HepG2 (cell line): ENCODE results near the gene UBQLN1. TPM values are rescaled to one million over a fixed set of nuclear protein-coding genes. Genes with fewer than 3 reads are reported as not detected.
A peak's percentile ranks its signal among the peaks of the same experiment; 100 is the strongest.

Experiments
- ARID3A ChIP-seq: IDR thresholded peaks from 2 replicates; pipeline ENCODE4 v1.6.1; 2012; ENCODE audit warnings: low read depth, low read length, improper control_type of control experiment
- ARID4A ChIP-seq: sonication (generic); formaldehyde crosslinking; IDR thresholded peaks from 2 replicates; pipeline ENCODE4 v1.5.0; 2020; ENCODE audit warnings: mild to moderate bottlenecking, missing genetic modification reagents, borderline replicate concordance
- ASH2L ChIP-seq: fragments of 300-600, 200-600 bp; sonication (generic); IDR thresholded peaks from 2 replicates; pipeline ENCODE4 v1.7.0; 2017; ENCODE audit warnings: low read depth, mild to moderate bottlenecking, moderate library complexity, mixed read lengths, low read length; ENCODE audit not compliant: insufficient read length
- CHD2 ChIP-seq: IDR thresholded peaks from 2 replicates; pipeline ENCODE4 v1.6.1; 2011; ENCODE audit warnings: low read depth, low read length, improper control_type of control experiment
- CTCF ChIP-seq: sonication (generic); formaldehyde crosslinking; IDR thresholded peaks from 2 replicates; pipeline ENCODE4 v1.5.0; 2020; ENCODE audit warnings: mild to moderate bottlenecking, missing genetic modification reagents, moderate library complexity
- DPF2 ChIP-seq: sonication (generic); formaldehyde crosslinking; IDR thresholded peaks from 2 replicates; pipeline ENCODE4 v1.4.0; 2020; ENCODE audit warnings: mild to moderate bottlenecking, low read depth, missing genetic modification reagents, borderline replicate concordance
- FOXJ3 ChIP-seq: sonication (generic); formaldehyde crosslinking; IDR thresholded peaks from 2 replicates; pipeline ENCODE4 v1.4.0; 2020; ENCODE audit warnings: missing genetic modification reagents, mild to moderate bottlenecking, borderline replicate concordance
- IRF2 ChIP-seq: IDR thresholded peaks from 2 replicates; pipeline ENCODE4 v1.6.1; 2018; ENCODE audit warnings: missing genetic modification reagents, missing compliant biosample characterization
- JUN ChIP-seq: sonication (generic); formaldehyde crosslinking; IDR thresholded peaks from 2 replicates; pipeline ENCODE4 v1.4.0; 2020; ENCODE audit warnings: mild to moderate bottlenecking, missing genetic modification reagents
- KMT2A ChIP-seq: sonication (generic); formaldehyde crosslinking; IDR thresholded peaks from 2 replicates; pipeline ENCODE4 v1.4.0; 2020; ENCODE audit warnings: missing genetic modification reagents
- LCORL ChIP-seq, 2 experiments: fragments of 450-650 bp in 1 of 2; sonication (generic) in 1 of 2; formaldehyde crosslinking in 1 of 2; IDR thresholded peaks; 2 replicates each; pipeline versions ENCODE4 v1.5.0 to v1.6.1; 2017 to 2020; ENCODE audit warnings: antibody characterized with exemption in 1 of 2, missing genetic modification reagents in 1 of 2
- NCOA2 ChIP-seq: sonication (generic); formaldehyde crosslinking; IDR thresholded peaks from 2 replicates; pipeline ENCODE4 v1.8.0; 2022; ENCODE audit warnings: inconsistent platforms
- NR2F2 ChIP-seq: IDR thresholded peaks from 2 replicates; pipeline ENCODE4 v1.6.1; 2012; ENCODE audit warnings: low read depth, inconsistent platforms, borderline replicate concordance
- TEAD3 ChIP-seq: optimal IDR thresholded peaks from 2 replicates; pipeline ENCODE3; 2016; ENCODE audit warnings: borderline replicate concordance
- ZBTB20 ChIP-seq: sonication (generic); formaldehyde crosslinking; IDR thresholded peaks from 2 replicates; pipeline ENCODE4 v1.8.1; 2023; ENCODE audit warnings: missing genetic modification reagents, low read depth, mild to moderate bottlenecking, borderline replicate concordance
- ZNF160 ChIP-seq: sonication (generic); formaldehyde crosslinking; IDR thresholded peaks from 2 replicates; pipeline ENCODE4 v1.8.0; 2022; ENCODE audit warnings: mild to moderate bottlenecking, inconsistent platforms, missing genetic modification reagents
- ZNF234 ChIP-seq: sonication (generic); formaldehyde crosslinking; conservative IDR thresholded peaks from 2 replicates; pipeline ENCODE4 v1.5.1; 2020; ENCODE audit warnings: mild to moderate bottlenecking, missing genetic modification reagents
- polyA plus RNA-seq, 8 experiments: library from polyadenylated mRNA; depleted of rRNA in 3 of 8; stranded (reverse) in 7 of 8; unstranded in 1 of 8; fragments of >200 nt; fragmentation: Illumina TruSeq in 4 of 8; extraction: Trizol in 4 of 8; gene quantifications; 2 replicates each; pipeline versions ENCODE4 v1.2.1 to v1.2.3, GENCODE V29; 2011 to 2016; ENCODE audit warnings: low read depth in 4 of 8, missing spikeins in 1 of 8, mixed read lengths in 1 of 8; ENCODE audit not compliant: insufficient read depth in 1 of 8
- total RNA-seq, 5 experiments: library from RNA; depleted of rRNA; stranded (reverse); fragments of >200 nt; fragmentation: Illumina TruSeq; extraction: Trizol; gene quantifications; 2 replicates each; pipeline ENCODE4 v1.2.3, GENCODE V29; 2016; ENCODE audit warnings: low read depth in 1 of 5

Gene UBQLN1
- total and polyA plus RNA-seq, 2 of the 13 experiments (the other 11 are each of a cell fraction or from before 2014, with no cell fraction given): 78.1 to 83.8 TPM

- TF ChIP-seq ZNF160 (CRISPR knock-in tag) (0 out of 2 replicates have a peak, but pooled peaks have one; percentile 59), CHD2 (0 out of 2 replicates have a peak, but pooled peaks have one; percentile 17), ZBTB20 (peak; percentile 33; the same call in 1 of the 2 replicates), ASH2L (peak; percentile 90), TEAD3 (peak; percentile 80), DPF2 (peak; percentile 91), NCOA2 (peak; percentile 73), JUN (CRISPR knock-in tag) (peak; percentile 63; the same call in 1 of the 2 replicates), KMT2A (CRISPR knock-in tag) (peak; percentile 20; the same call in 1 of the 2 replicates), CTCF (CRISPR knock-in tag) (peak; percentile 38; the same call in 1 of the 2 replicates), ARID4A (peak; percentile 70; the same call in 1 of the 2 replicates), ARID3A (peak; percentile 79), IRF2 (CRISPR knock-in tag) (peak; percentile 68; the same call in 1 of the 2 replicates), FOXJ3 (CRISPR knock-in tag) (peak; percentile 66; the same call in 1 of the 2 replicates), ZNF234 (no peak), LCORL (IDR thresholded peaks at IDR 0.05) (0 out of 2 replicates have a peak, but pooled peaks have one; percentile 16), LCORL (CRISPR knock-in tag; IDR thresholded peaks at IDR 0.05) (peak; percentile 89), NR2F2 (peak; percentile 93)
Observed at GRCh38 chr9:83629433-83630104, 78.2 kb downstream of the UBQLN1 start (continued).
